GM19099 (cell line): Measurements from ENCODE around the gene UBE2E1.
A peak's percentile ranks its signal among the peaks of the same experiment; 100 is the strongest.

Experiments used
- POLR2A ChIP-seq: IDR thresholded peaks from 3 replicates; pipeline ENCODE4 v1.6.1; 2011; ENCODE audit warnings: low read depth; ENCODE audit not compliant: insufficient read length; ENCODE audit errors: extremely low read depth

UBE2E1 gene

DNA sequence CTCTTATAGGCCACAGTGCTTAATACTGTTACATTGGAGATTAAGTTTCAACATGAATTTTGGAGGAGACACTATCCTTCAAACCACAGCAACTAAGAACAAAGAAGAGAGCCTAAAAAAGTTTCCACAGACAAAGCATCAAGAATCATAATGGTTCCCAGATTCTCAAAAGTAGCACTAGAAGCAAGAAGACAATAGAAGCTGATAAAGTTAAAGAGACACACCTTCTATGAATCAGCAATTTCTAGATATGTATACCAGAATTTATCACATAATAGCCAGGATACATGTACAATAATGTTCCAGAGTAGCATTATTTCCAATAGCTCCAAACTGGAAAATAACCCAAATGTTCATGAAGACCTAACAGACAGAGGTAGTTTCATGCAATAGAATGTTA, 98.8 kb downstream of the UBE2E1 start:
- no peak for TF ChIP-seq POLR2A

DNA sequence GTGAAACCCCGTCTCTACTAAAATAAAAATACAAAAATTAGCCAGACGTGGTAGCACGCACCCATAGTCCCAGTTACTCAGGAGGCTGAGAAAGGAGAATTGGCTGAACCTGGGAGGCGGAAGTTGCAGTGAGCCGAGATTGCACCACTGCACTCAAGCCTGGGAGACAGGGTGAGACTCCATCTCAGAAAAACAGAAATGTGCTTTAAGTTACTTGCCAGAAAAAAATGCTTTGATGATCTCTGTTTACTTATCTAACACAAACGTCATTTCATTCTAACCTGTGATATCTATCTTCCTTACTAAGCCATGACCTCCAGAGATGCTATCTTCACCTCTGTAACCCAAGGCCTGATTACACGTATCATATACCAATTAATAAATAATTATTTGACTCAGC, 103.6 kb downstream of the UBE2E1 start:
- TF ChIP-seq POLR2A = no peak

DNA sequence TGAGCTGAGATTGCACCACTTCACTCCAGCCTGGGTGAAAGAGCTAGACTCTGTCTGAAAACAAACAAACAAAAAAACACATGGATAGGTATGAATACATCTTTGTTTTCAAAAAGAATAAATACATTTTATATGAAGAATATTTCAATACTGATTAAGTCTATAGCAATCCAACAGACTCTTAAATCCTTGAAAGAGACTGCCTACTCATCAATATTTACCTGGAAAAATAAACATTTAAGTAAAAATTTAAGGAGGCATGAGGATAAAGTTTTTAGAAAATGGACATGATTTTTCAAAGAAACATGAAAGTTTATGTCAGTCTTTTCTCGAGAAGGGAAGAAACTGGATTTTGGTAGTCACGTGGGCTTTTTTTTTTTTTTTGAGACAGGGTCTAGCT, 105.6 kb downstream of the UBE2E1 start:
- no peak for TF ChIP-seq POLR2A

DNA sequence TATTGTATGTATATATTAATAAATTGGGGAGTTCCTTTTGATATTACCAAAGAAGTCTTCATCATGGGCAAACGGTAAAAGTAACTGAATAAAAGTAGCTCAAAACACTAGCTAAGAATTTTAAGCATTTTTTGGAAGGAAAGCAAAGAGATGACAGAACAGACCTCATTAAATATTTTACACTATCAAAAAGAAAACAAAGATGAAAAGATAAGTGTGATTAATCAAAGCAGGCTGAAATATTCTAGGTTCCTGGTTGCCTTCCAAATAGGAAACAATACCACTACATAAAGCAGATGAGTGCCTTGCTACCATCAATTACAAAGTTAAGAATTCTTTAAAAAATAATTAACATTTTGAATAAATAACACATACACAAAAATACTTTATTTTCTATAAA, 107.4 kb downstream of the UBE2E1 start:
- TF ChIP-seq POLR2A = no peak

DNA sequence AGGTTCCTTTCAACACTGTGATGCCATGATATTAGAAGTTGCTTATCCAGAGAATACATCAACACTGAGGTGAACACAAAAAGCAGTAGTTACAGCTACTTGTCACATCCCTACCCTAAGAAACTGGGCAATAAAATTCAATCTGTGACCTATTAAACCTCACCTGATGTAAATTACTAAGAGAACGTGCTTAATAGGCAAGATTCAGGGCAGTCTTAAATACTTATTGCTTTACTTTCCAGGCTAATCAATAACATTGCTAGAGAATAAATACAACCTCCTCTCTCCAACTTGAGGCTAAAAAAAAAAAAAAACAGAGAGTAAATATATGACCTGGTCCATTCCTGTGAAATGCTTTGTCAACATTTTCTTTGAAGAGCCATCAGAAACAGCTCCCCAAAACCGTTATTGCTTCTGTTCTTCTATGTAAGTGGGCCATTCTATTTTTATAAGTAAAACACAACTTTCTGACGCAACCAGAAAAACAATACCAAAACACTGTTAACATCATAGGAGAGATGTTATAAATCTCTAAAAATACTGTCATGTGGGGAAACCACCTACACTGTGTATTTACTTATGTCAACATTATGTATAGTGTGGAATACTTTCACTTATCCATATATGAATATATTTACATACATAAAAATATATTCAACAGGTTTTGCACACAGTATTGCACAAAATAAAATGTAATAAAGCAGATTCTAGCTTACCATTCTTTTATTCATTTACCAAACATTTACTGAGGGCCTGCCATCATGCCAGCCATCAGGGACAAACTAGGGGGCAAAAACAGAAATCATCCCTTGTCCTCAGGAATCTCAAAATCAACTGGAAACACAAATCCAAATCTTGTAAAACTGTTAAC, 108.4 kb downstream of the UBE2E1 start:
- TF ChIP-seq POLR2A = no peak

DNA sequence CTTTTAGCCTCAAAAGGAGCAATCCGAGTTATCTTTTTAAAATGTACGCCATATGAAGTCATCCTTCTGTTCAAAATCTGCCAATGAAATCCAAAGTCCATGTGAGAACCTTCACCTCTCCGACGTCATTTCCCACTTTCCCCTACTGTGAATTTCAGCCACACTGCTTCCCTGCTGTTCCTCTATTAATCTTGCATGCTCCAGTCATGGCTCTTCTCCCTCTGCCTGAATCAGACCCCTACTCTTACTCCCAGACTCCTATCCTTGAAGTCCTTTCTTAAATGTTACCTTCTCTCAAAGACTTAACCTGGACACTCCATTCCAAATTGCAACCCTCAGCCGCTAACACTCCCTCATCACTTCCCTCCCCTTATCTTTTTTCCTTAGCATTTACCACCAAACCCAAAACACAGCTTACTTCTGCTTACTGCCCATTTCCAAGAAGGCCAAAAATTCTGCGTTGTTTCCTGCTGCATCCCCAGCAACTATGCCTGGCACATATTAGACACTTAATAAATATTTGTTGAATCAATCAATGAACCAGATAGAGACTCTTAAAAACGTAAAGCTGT, 109.9 kb downstream of the UBE2E1 start:
- TF ChIP-seq POLR2A = no peak

DNA sequence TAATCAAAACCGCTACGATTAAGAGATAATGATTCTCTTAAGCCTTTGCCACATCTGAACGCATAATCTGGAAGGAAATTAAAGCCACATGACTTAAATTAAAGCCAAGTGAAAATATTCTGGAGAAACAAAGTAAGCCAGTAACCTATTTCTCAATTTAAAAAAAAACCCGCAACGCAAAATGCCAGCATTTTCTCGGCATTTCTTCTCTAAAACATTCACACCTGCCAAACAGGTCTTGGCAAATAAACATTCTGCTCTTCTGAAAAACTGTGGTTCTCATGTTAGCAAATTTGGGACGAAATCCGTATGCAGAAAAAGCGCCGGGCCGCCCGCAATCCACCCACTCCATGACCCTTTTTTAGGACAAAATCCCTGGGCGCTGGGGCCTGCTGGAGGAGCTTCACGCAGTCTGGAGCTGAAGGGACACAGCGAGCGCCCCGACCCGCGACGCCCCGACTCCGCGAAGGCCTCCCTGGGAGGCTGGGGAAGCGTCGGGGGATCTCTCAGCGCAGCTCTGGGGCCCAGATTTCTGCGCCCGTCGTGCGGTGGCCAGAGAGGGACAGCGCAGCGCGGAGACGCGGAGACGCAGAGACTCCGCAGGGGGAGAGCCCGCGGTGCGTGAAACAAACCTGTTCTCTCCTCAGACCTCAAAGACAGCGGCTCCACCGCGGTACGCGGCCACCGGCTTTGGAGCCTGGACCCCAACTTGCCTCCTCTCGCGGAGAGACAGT, 110.6 kb downstream of the UBE2E1 start:
- TF ChIP-seq POLR2A = no peak

DNA sequence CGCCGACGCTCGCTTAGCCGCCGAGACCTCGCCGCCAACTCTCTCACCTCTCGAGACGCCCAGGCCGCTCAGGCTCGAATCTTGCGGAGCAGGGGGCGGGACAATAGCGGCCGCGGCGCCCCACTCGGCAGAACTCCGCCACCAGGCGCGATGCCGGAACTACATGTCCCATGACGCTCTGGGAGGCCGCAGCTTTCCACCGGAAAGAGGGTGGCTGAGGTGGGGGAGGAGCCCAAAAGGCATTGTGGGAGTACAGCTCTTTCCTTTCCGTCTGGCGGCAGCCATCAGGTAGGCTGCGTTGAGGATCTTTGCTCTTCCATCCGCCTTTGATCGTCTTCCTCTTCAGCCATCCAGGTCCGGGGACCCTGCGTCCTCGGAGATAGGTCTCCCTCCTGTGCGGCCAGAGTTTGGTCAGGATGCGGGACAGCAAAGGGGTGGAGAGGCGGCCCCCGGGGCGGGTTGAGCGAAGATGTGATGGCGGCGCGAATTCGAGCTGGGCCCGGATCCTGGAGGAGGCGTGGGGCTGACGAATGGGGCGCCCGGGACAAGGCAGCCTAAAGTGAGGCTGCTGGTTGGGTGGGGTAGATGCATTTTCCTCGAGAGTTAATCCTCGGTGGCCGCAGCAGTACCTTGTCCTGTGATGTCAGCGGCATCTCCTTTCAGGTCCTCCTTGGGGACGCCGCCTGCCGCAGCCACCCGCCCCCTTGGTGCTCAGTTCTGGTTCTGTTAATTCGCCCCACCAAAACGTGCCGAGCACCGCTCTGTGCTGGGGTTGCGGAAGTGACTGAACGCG, 111.3 kb downstream of the UBE2E1 start, which contains the start of the genes NKIRAS1 and RPL15:
Gene NKIRAS1 (minus strand): TSS at position 105 of the 793 bp plus-strand sequence. CDS start 6,086 bp downstream, outside the sequence.
Gene RPL15 (plus strand): TSS at position 247 of the 793 bp plus-strand sequence. CDS start 728 bp downstream, outside the sequence.
- TF ChIP-seq POLR2A = peak; percentile 100

DNA sequence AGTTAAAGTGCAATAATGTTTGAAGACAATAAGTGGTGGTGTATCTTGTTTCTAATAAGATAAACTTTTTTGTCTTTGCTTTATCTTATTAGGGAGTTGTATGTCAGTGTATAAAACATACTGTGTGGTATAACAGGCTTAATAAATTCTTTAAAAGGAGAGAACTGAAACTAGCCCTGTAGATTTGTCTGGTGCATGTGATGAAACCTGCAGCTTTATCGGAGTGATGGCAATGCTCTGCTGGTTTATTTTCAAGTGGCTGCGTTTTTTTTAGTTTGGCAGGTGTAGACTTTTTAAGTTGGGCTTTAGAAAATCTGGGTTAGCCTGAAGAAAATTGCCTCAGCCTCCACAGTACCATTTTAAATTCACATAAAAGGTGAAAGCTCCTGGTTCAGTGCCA, 113.9 kb downstream of the UBE2E1 start:
- no peak for TF ChIP-seq POLR2A

DNA sequence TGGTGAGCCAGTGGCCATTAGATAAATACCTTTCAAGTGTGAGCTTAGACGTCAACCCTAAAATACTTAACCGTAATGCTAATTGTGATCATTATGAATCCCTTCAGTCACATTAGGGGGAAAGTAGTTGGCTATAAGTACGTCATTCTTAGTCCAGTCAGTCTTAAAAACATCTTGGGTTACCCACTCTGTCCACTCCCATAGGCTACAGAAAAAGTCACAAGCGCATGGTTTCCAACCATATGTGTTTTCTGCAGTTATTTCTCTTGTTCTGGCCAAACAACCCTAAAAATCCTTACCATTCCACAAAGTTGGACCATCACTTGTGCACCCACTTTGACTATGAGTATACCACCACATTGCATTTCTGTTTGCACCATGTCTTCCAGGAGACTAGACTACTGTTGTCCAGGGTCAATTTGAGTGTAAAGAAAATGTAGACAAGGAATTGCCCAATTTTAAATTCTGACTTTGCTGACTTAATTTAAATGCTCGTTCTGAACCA, 114.4 kb downstream of the UBE2E1 start:
- TF ChIP-seq POLR2A = no peak

DNA sequence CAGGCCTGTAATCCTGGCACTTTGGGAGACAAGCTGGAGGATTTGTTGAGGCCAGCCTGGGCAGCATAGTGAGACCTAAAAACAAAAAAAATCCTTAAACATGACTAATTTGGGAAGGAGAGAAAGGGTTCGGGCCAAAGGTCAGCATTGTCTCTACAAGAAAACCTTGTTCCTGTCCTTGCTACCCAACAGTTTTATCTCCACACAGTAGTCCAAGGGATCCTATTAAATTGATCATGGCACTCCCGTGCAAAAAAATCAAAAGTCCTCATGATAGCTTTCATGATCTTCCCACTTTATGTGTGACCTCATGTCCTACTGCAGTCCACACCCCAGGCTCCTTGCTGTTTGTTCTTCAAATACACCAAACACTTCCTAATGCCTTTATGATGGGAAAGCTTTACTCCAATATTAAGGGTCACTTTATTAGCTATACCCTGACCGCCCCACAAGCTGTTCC, 115.3 kb downstream of the UBE2E1 start:
- no peak for TF ChIP-seq POLR2A

DNA sequence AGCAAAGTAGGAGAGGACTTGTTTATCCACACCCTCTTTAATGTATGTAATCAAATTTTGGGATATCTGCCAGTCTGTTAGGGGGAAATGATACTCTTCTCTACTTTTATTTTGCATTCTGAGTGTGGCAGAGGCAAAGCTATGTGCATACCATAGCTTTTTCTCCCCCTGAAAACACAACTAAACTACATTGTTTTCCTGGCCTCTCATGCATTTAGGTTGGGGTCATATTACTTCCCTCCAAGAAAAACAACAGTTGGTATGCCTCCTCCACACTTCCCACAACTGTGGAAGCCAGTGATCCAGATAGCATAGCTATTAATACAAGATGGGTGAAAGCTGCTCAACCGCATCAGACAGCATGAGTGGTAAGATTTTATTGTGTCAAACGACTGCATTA, 118.0 kb downstream of the UBE2E1 start:
- TF ChIP-seq POLR2A = no peak

DNA sequence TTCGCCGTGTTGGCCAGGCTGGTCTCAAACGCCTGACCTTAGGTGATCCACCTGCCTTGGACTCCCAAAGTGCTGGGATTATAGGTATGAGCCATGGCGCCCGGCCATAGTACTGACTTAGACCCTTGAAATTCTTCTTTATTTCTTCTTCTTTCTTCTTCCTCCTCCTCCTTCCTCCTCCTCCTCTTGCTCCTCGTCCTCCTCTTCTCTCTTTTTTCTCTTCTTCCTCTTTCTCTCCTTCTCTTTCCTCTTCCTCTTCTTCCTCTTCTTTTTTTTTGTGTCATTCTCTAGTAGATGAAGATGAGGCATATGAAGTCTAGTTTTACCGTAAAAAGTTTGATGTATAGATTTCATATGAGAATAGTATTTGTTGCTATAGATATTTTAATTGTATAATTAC, 120.5 kb downstream of the UBE2E1 start:
- no peak for TF ChIP-seq POLR2A

DNA sequence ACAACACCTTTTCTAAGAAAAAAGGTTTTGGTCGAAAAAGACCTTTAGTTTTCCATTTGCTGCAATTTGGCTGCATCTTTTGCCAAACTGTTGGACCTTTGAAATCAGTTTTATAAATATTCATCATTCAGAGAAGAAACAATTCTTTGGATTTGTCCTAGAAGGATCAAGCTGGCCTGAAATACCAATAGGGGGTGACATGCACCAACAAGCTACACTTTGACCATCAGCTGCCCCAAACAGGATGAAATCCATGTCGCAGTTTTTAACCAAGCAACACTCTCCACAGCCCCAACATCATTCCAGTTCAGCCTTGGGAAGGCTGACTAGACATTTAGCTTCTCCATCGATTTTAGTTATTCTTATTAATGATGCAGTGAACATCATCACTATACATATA, 121.0 kb downstream of the UBE2E1 start:
- TF ChIP-seq POLR2A = no peak
